Measurements from ENCODE around the gene AFDN. TPM values are rescaled to one million over a fixed set of nuclear protein-coding genes. Genes with fewer than 3 reads are reported as not detected.
A peak's percentile ranks its signal among the peaks of the same experiment; 100 is the strongest.

The AFDN gene
- total RNA-seq, 1 donor from 2014 or later = 552 TPM

- peaks cover 19% of the 10 kb centered on the region for H3K4me1 Mint-ChIP-seq (ENCODE audit: low read depth, unreplicated experiment)
- no peak overlapping the region for H3K27ac Mint-ChIP-seq (ENCODE audit: unreplicated experiment)
- TF ChIP-seq CTCF (IDR thresholded peaks at IDR 0.05; ENCODE audit: partially characterized antibody, unreplicated experiment) = no peak
- no peaks in the 10 kb centered on the region for H3K36me3 Mint-ChIP-seq (ENCODE audit: unreplicated experiment)
- H3K4me3 Mint-ChIP-seq (ENCODE audit: unreplicated experiment) = no peak overlapping the region
- H3K9me3 Mint-ChIP-seq (ENCODE audit: unreplicated experiment) = peaks cover 6% of the 10 kb centered on the region
- no peak for DNase-seq
- H3K27me3 Mint-ChIP-seq (ENCODE audit: unreplicated experiment) = peaks cover 2% of the 10 kb centered on the region
Measured at GRCh38 chr6:167866642-167867041, 39.9 kb downstream of the AFDN start.

GRCh38 chr6:167870321-167870720 is 43.6 kb downstream of the AFDN start:
- Mint-ChIP-seq H3K4me3 (ENCODE audit: unreplicated experiment) (no peak overlapping the region), H3K27ac (ENCODE audit: unreplicated experiment) (no peak overlapping the region), H3K4me1 (ENCODE audit: low read depth, unreplicated experiment) (peaks cover 11% of the 10 kb centered on the region), H3K27me3 (ENCODE audit: unreplicated experiment) (no peaks in the 10 kb centered on the region), H3K9me3 (ENCODE audit: unreplicated experiment) (peaks cover 5% of the 10 kb centered on the region), H3K36me3 (ENCODE audit: unreplicated experiment) (no peaks in the 10 kb centered on the region)
- TF ChIP-seq CTCF (IDR thresholded peaks at IDR 0.05; ENCODE audit: partially characterized antibody, unreplicated experiment) = no peak
- DNase-seq = no peak

- DNase-seq = no peak
- Mint-ChIP-seq H3K4me3 (ENCODE audit: unreplicated experiment) (no peak overlapping the region), H3K27me3 (ENCODE audit: unreplicated experiment) (no peaks in the 10 kb centered on the region), H3K4me1 (ENCODE audit: low read depth, unreplicated experiment) (peaks cover 13% of the 10 kb centered on the region), H3K27ac (ENCODE audit: unreplicated experiment) (no peak overlapping the region), H3K9me3 (ENCODE audit: unreplicated experiment) (peaks cover 7% of the 10 kb centered on the region), H3K36me3 (ENCODE audit: unreplicated experiment) (no peaks in the 10 kb centered on the region)
- TF ChIP-seq CTCF (IDR thresholded peaks at IDR 0.05; ENCODE audit: partially characterized antibody, unreplicated experiment) = no peak
Measured at GRCh38 chr6:167872538-167873210, 46.0 kb downstream of the AFDN start.

GRCh38 chr6:167877994-167878779 is 51.5 kb downstream of the AFDN start:
- no peak for DNase-seq
- peaks cover 18% of the 10 kb centered on the region for H3K4me1 Mint-ChIP-seq (ENCODE audit: low read depth, unreplicated experiment)
- peaks cover 5% of the 10 kb centered on the region for H3K9me3 Mint-ChIP-seq (ENCODE audit: unreplicated experiment)
- H3K4me3 Mint-ChIP-seq (ENCODE audit: unreplicated experiment) = no peak overlapping the region
- peaks cover 6% of the 10 kb centered on the region for H3K36me3 Mint-ChIP-seq (ENCODE audit: unreplicated experiment)
- H3K27ac Mint-ChIP-seq (ENCODE audit: unreplicated experiment) = peak overlapping the region; percentile 9
- no peak for TF ChIP-seq CTCF (IDR thresholded peaks at IDR 0.05; ENCODE audit: partially characterized antibody, unreplicated experiment)
- H3K27me3 Mint-ChIP-seq (ENCODE audit: unreplicated experiment) = no peaks in the 10 kb centered on the region

- peaks cover 7% of the 10 kb centered on the region for H3K9me3 Mint-ChIP-seq (ENCODE audit: unreplicated experiment)
- no peak overlapping the region for H3K27ac Mint-ChIP-seq (ENCODE audit: unreplicated experiment)
- peaks cover 13% of the 10 kb centered on the region for H3K36me3 Mint-ChIP-seq (ENCODE audit: unreplicated experiment)
- no peak for TF ChIP-seq CTCF (IDR thresholded peaks at IDR 0.05; ENCODE audit: partially characterized antibody, unreplicated experiment)
- H3K4me3 Mint-ChIP-seq (ENCODE audit: unreplicated experiment) = no peak overlapping the region
- no peak for DNase-seq
- peaks cover 18% of the 10 kb centered on the region for H3K4me1 Mint-ChIP-seq (ENCODE audit: low read depth, unreplicated experiment)
- H3K27me3 Mint-ChIP-seq (ENCODE audit: unreplicated experiment) = no peaks in the 10 kb centered on the region
Measured at GRCh38 chr6:167879612-167880011, 52.9 kb downstream of the AFDN start.
